NCI-H2081 treated with DMSO at 0.1 percent for 48 hours (cell line): ENCODE data around the gene PCDHGA9.
"Not testable (repeated sequence)": the region's sequence is repeated elsewhere in the genome, so short reads cannot be mapped to it uniquely, and the experiment has no call there.

Experiments
- DNase-seq: peaks from one replicate; lab custom pipeline; 2025; lab: John Stamatoyannopoulos, UW

Gene PCDHGA9

GRCh38 chr5:141384471-141385267, 17.9 kb upstream of the PCDHGA9 start:
- no peak for DNase-seq

- DNase-seq = not testable (repeated sequence)
Measured at GRCh38 chr5:141387557-141388311, 14.8 kb upstream of the PCDHGA9 start, which contains the start of gene PCDHGB4. PCDHGB4 (plus strand) TSS chr5:141387698; CDS start chr5:141387885, 187 bp downstream.

GRCh38 chr5:141388661-141389060, 13.9 kb upstream of the PCDHGA9 start:
- DNase-seq = no peak

- DNase-seq = no peak
Measured at GRCh38 chr5:141389153-141390042, 13.2 kb upstream of the PCDHGA9 start.

GRCh38 chr5:141392429-141393198, 10.0 kb upstream of the PCDHGA9 start, which contains the start of gene PCDHGA8:
PCDHGA8 (plus strand) TSS chr5:141392633; CDS start chr5:141392814, 181 bp downstream.
- no peak for DNase-seq

- DNase-seq = no peak
Measured at GRCh38 chr5:141393267-141393666, 9.3 kb upstream of the PCDHGA9 start.

GRCh38 chr5:141394401-141395187, 8.0 kb upstream of the PCDHGA9 start:
- not testable (repeated sequence) for DNase-seq

- DNase-seq = not testable (repeated sequence)
Measured at GRCh38 chr5:141397756-141398551, 4.6 kb upstream of the PCDHGA9 start, which contains the start of gene PCDHGB5. PCDHGB5 (plus strand) TSS chr5:141397947; CDS start chr5:141398128, 181 bp downstream.

- no peak for DNase-seq
Measured at GRCh38 chr5:141398608-141399007, 4.0 kb upstream of the PCDHGA9 start.

GRCh38 chr5:141399555-141400258, 2.9 kb upstream of the PCDHGA9 start:
- no peak for DNase-seq

GRCh38 chr5:141403387-141403786, 809 bp downstream of the PCDHGA9 start:
- DNase-seq = no peak

GRCh38 chr5:141407790-141408505, 5.4 kb downstream of the PCDHGA9 start, which contains the start of gene PCDHGB6:
PCDHGB6 (plus strand) TSS chr5:141408021; CDS start chr5:141408203, 182 bp downstream.
- not testable (repeated sequence) for DNase-seq

GRCh38 chr5:141409598-141410306, 7.2 kb downstream of the PCDHGA9 start:
- no peak for DNase-seq

- DNase-seq = no peak
Measured at GRCh38 chr5:141411575-141411974, 9.0 kb downstream of the PCDHGA9 start.

- no peak for DNase-seq
Measured at GRCh38 chr5:141412854-141413539, 10.4 kb downstream of the PCDHGA9 start, which contains the start of gene PCDHGA10. PCDHGA10 (plus strand) TSS chr5:141412987; CDS start chr5:141413176, 189 bp downstream.

- no peak for DNase-seq
Measured at GRCh38 chr5:141413540-141414069, 11.0 kb downstream of the PCDHGA9 start.
